Astrocyte (in vitro differentiated cells and primary cell): ENCODE data around the gene ZEB2. TPM values are rescaled to one million over a fixed set of nuclear protein-coding genes. Genes with fewer than 3 reads are reported as not detected.

Source experiments
- DNase-seq: peaks from one replicate; pipeline ENCODE4 v3.0.0-alpha.2; 2010; ENCODE audit warnings: low read depth
- FAIRE-seq: peaks from 2 replicates; lab custom pipeline; 2011; peaks lifted over from hg19 to GRCh38; lab: Jason Lieb, UNC
- H2AFZ ChIP-seq: 2 replicates; pipeline ENCODE4 v1.6.0; 2012; ENCODE audit warnings: low read depth, low read length, inconsistent platforms
- H3K27ac ChIP-seq: 2 replicates; pipeline ENCODE4 v1.5.1; 2011; ENCODE audit warnings: low read depth, low read length, inconsistent platforms
- H3K27me3 ChIP-seq: 2 replicates; pipeline ENCODE4 v1.6.0; 2011; ENCODE audit warnings: low read length, inconsistent platforms; ENCODE audit not compliant: insufficient read depth
- H3K36me3 ChIP-seq: 2 replicates; pipeline ENCODE4 v1.5.1; 2011; ENCODE audit warnings: low read length, inconsistent platforms; ENCODE audit not compliant: insufficient read depth
- H3K4me1 ChIP-seq: 2 replicates; pipeline ENCODE4 v1.5.1; 2011; ENCODE audit warnings: low read length, inconsistent platforms; ENCODE audit not compliant: insufficient read depth
- H3K4me2 ChIP-seq: 2 replicates; pipeline ENCODE4 v1.6.0; 2012; ENCODE audit warnings: low read length, inconsistent platforms
- H3K4me3 ChIP-seq: 2 replicates; pipeline ENCODE4 v1.5.1; 2011; ENCODE audit warnings: low read depth, mild to moderate bottlenecking, low read length, inconsistent platforms; ENCODE audit not compliant: insufficient read depth
- H3K79me2 ChIP-seq: 2 replicates; pipeline ENCODE4 v1.6.0; 2012; ENCODE audit warnings: mild to moderate bottlenecking, low read length, inconsistent platforms; ENCODE audit not compliant: insufficient read depth
- H3K9ac ChIP-seq: 2 replicates; pipeline ENCODE4 v1.6.0; 2012; ENCODE audit warnings: mild to moderate bottlenecking, low read length, inconsistent platforms
- H3K9me3 ChIP-seq: 2 replicates; pipeline ENCODE4 v1.5.1; 2012; ENCODE audit warnings: low read depth, mild to moderate bottlenecking, low read length, inconsistent platforms; ENCODE audit not compliant: insufficient read depth
- H4K20me1 ChIP-seq: 2 replicates; pipeline ENCODE4 v1.6.0; 2012; ENCODE audit warnings: low read length, inconsistent platforms; ENCODE audit not compliant: insufficient read depth
- H3K27ac Mint-ChIP-seq: one replicate; pipeline ENCODE4 v1.8.0; 2021; ENCODE audit warnings: mild to moderate bottlenecking, mixed read lengths; ENCODE audit not compliant: unreplicated experiment
- H3K27me3 Mint-ChIP-seq: one replicate; pipeline ENCODE4 v1.8.0; 2021; ENCODE audit warnings: low read depth, mixed read lengths; ENCODE audit not compliant: unreplicated experiment
- H3K36me3 Mint-ChIP-seq: one replicate; pipeline ENCODE4 v1.8.0; 2021; ENCODE audit warnings: low read depth, mixed read lengths; ENCODE audit not compliant: unreplicated experiment
- H3K4me1 Mint-ChIP-seq: one replicate; pipeline ENCODE4 v1.8.0; 2021; ENCODE audit warnings: low read depth, mixed read lengths; ENCODE audit not compliant: unreplicated experiment
- H3K4me3 Mint-ChIP-seq: one replicate; pipeline ENCODE4 v1.8.0; 2021; ENCODE audit warnings: mild to moderate bottlenecking, moderate library complexity, mixed read lengths; ENCODE audit not compliant: unreplicated experiment
- H3K9me3 Mint-ChIP-seq: one replicate; pipeline ENCODE4 v1.8.0; 2021; ENCODE audit warnings: mild to moderate bottlenecking, mixed read lengths; ENCODE audit not compliant: unreplicated experiment
- EZH2 ChIP-seq: IDR thresholded peaks from 2 replicates; pipeline ENCODE4 v1.6.1; 2012; ENCODE audit warnings: mild to moderate bottlenecking, low read length, inconsistent platforms; ENCODE audit not compliant: insufficient read depth
- total RNA-seq: library from RNA; stranded (reverse); gene quantifications from 2 replicates; pipeline ENCODE4 v1.2.1, GENCODE V29; 2021
- TF ChIP-seq, protein P1 (sequence below): IDR thresholded peaks from 2 replicates; pipeline ENCODE4 v1.5.1; 2011; ENCODE audit warnings: low read depth, mild to moderate bottlenecking, inconsistent platforms, low read length, moderate library complexity; ENCODE audit not compliant: insufficient read depth

The ZEB2 gene
- total RNA-seq, 1 donor from 2014 or later = 84.9 TPM

DNA sequence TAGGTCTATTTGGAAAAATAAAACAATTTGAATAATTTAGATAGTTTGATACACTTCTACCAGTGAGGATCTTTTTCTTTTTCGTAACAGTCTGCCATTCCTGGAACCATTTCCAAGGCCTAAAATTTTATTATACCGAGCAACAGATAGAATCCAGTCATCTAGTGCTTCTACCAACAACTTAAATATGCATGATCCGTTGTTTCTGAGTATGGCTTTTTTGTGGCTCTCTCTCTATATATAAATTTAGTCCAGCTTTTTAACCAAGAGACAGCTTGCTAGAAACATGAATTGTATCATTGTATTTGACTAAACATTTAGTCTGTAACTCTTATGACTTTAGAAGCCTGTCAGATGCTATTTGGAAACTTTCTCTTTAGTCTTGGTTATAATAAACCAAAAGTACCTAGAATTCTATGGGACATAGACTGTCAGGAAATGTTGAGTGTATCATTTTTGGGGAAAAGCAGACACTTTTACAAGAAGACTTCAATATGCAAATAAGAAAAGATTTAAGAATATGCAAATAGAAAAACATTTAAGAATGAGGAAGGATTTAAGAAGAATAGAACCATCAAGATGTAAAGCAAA is 161.4 kb downstream of the ZEB2 start:
- FAIRE-seq = no peak

DNA sequence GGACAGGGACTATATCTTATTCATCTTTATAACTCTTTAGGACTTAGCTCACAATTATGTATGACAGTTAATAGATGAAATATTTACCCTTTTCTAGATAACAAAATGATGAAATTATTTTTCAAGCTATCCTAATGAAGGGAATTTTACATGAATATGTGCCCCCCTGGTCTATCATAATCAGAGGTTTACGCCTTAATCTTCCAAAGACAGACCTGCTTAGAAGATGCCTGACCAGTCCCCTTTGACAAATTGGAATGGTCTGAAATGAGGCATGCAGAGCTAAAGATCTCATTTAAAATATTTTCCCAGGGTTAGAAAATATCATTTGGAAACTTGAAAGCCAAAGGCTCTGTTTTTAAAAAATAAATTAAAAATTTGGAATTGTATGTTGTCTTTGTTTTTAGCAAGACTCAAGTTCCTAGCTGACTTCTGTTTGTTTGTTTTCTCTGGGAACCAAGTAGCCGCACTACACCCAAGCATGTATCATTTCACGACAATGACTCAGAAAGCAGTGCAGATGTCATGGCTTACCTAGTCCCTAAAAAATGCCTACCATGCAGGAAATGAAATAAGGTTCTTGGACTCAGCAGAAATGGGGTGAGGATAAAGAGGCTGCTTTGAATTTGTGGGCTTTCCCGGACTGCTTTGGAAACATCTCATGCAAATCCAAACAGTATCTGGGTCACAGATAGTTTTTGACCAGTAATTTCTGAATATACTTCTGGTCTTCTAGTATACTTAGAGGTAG is 162.1 kb downstream of the ZEB2 start:
- Mint-ChIP-seq H3K36me3 (no peaks in the 10 kb centered on the region), H3K9me3 (peaks cover 1% of the 10 kb centered on the region), H3K4me1 (peaks cover 43% of the 10 kb centered on the region), H3K27ac (peak overlapping the region; percentile 99), H3K4me3 (no peak overlapping the region), H3K27me3 (no peaks in the 10 kb centered on the region)
- Histone ChIP-seq H3K79me2 (no peaks in the 10 kb centered on the region), H3K27ac (peak overlapping the region; percentile 97), H3K36me3 (no peaks in the 10 kb centered on the region), H3K9me3 (no peaks in the 10 kb centered on the region), H3K4me3 (no peak overlapping the region), H3K27me3 (no peaks in the 10 kb centered on the region), H3K9ac (peak overlapping the region; percentile 77), H2AFZ (no peak overlapping the region), H4K20me1 (no peaks in the 10 kb centered on the region), H3K4me1 (peaks cover 31% of the 10 kb centered on the region), H3K4me2 (peak overlapping the region; percentile 58)
- DNase-seq (peak; percentile 99), FAIRE-seq (peak; percentile 96)
- TF ChIP-seq, protein P1, sequence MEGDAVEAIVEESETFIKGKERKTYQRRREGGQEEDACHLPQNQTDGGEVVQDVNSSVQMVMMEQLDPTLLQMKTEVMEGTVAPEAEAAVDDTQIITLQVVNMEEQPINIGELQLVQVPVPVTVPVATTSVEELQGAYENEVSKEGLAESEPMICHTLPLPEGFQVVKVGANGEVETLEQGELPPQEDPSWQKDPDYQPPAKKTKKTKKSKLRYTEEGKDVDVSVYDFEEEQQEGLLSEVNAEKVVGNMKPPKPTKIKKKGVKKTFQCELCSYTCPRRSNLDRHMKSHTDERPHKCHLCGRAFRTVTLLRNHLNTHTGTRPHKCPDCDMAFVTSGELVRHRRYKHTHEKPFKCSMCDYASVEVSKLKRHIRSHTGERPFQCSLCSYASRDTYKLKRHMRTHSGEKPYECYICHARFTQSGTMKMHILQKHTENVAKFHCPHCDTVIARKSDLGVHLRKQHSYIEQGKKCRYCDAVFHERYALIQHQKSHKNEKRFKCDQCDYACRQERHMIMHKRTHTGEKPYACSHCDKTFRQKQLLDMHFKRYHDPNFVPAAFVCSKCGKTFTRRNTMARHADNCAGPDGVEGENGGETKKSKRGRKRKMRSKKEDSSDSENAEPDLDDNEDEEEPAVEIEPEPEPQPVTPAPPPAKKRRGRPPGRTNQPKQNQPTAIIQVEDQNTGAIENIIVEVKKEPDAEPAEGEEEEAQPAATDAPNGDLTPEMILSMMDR = no peak
- TF ChIP-seq EZH2 = no peak

More for the DNA sequence above, 161.4 kb downstream of the ZEB2 start:
- Histone ChIP-seq H3K27ac (peak overlapping the region; percentile 97), H3K27me3 (no peaks in the 10 kb centered on the region), H3K4me1 (peaks cover 31% of the 10 kb centered on the region), H3K36me3 (no peaks in the 10 kb centered on the region), H4K20me1 (no peaks in the 10 kb centered on the region), H3K4me3 (no peak overlapping the region), H3K9ac (peak overlapping the region; percentile 77), H3K79me2 (no peaks in the 10 kb centered on the region), H3K4me2 (peak overlapping the region; percentile 58), H3K9me3 (no peaks in the 10 kb centered on the region), H2AFZ (no peak overlapping the region)
- Mint-ChIP-seq H3K4me3 (no peak overlapping the region), H3K4me1 (peaks cover 40% of the 10 kb centered on the region), H3K27me3 (no peaks in the 10 kb centered on the region), H3K9me3 (peaks cover 1% of the 10 kb centered on the region), H3K27ac (peak overlapping the region; percentile 99), H3K36me3 (no peaks in the 10 kb centered on the region)
- no peak for DNase-seq
- TF ChIP-seq, protein P1 = no peak
- TF ChIP-seq EZH2 = no peak

DNA sequence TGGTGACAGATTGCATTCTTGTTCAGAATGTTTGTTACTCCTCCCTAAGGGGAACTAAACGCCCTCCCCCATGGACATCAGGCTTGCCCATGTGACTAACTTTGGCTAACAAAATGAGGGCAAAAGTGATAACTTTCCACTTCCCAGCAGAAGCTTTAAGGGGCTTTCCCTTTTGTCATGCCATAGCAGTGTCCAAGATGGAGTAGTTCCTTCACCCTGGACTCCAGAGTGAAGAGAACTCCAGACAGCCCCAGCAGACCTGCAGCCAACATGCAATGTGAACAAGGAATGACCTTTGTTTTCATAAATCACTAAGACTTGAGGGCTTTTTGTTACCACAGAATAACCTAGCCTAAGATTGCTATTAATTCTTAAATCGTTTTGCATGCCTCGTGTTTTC is 163.5 kb downstream of the ZEB2 start:
- peak overlapping the region; percentile 99 for H3K27ac Mint-ChIP-seq
- peak overlapping the region; percentile 6 for H2AFZ ChIP-seq
- no peak overlapping the region for H3K4me3 Mint-ChIP-seq

More for the DNA sequence above, 163.5 kb downstream of the ZEB2 start:
- FAIRE-seq (no peak), DNase-seq (peak; percentile 64)
- Histone ChIP-seq H4K20me1 (no peaks in the 10 kb centered on the region), H3K27me3 (no peaks in the 10 kb centered on the region), H3K36me3 (no peaks in the 10 kb centered on the region), H3K4me1 (peaks cover 24% of the 10 kb centered on the region), H3K9me3 (no peaks in the 10 kb centered on the region), H3K79me2 (no peaks in the 10 kb centered on the region), H3K9ac (no peak overlapping the region), H3K4me2 (no peak overlapping the region), H3K4me3 (no peak overlapping the region), H3K27ac (no peak overlapping the region)
- TF ChIP-seq, protein P1 = no peak
- no peak for TF ChIP-seq EZH2
- Mint-ChIP-seq H3K27me3 (no peaks in the 10 kb centered on the region), H3K4me1 (peaks cover 47% of the 10 kb centered on the region), H3K36me3 (no peaks in the 10 kb centered on the region), H3K9me3 (no peaks in the 10 kb centered on the region)
